Epithelial cell of esophagus (primary cell): ENCODE results near the gene EZH2.

Experiments
- DNase-seq: peaks from one replicate; pipeline ENCODE4 v3.0.0; 2010; ENCODE audit warnings: low read depth
- H3K4me3 ChIP-seq: 2 replicates; pipeline ENCODE4 v1.5.1; 2011; ENCODE audit warnings: mild to moderate bottlenecking, low read length, control low read depth
- TF ChIP-seq, protein P1 (sequence below): IDR thresholded peaks from 2 replicates; pipeline ENCODE4 v1.5.1; 2011; ENCODE audit warnings: low read depth, mild to moderate bottlenecking, low read length, control low read depth, inconsistent platforms; ENCODE audit not compliant: insufficient read depth; ENCODE audit errors: missing control alignments

EZH2 gene

DNA sequence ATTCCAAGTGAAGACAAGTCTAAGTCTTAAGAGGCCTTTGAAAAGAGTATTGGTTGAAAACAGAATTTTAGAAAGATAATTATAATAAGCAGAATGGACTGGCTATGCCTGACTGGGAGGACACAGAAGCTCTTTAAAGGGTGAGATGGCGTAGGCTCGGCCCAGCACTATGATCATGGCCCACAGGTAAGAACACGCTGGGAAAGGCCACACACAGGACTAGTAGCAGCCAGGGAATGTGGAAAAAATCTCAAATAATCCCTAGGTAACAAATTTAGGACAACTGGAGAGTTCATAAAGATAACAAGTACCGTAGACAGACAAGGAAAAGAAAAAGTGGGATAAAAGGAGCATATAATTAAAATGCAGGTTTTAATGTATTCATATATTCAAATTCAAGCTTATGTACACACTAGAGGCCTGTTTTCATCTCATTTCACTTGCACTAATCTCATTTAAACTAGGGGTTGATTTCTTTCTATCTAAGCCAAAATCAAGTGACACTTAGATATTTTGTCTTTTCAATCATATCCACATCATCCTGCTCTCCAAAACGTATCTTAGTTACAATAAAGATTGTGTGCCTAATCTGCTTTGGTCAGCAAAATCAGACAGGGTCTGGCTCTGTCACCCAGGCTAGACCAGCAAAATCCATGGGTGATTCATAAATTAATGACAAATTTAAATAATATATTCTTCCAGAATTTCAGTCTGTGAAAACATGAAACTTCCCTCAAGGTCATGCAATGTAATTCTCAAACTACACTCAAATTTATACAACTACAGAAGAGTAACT is 53.0 kb downstream of the EZH2 start:
- TF ChIP-seq, protein P1, sequence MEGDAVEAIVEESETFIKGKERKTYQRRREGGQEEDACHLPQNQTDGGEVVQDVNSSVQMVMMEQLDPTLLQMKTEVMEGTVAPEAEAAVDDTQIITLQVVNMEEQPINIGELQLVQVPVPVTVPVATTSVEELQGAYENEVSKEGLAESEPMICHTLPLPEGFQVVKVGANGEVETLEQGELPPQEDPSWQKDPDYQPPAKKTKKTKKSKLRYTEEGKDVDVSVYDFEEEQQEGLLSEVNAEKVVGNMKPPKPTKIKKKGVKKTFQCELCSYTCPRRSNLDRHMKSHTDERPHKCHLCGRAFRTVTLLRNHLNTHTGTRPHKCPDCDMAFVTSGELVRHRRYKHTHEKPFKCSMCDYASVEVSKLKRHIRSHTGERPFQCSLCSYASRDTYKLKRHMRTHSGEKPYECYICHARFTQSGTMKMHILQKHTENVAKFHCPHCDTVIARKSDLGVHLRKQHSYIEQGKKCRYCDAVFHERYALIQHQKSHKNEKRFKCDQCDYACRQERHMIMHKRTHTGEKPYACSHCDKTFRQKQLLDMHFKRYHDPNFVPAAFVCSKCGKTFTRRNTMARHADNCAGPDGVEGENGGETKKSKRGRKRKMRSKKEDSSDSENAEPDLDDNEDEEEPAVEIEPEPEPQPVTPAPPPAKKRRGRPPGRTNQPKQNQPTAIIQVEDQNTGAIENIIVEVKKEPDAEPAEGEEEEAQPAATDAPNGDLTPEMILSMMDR = no peak
- no peak overlapping the region for H3K4me3 ChIP-seq
- no peak for DNase-seq

DNA sequence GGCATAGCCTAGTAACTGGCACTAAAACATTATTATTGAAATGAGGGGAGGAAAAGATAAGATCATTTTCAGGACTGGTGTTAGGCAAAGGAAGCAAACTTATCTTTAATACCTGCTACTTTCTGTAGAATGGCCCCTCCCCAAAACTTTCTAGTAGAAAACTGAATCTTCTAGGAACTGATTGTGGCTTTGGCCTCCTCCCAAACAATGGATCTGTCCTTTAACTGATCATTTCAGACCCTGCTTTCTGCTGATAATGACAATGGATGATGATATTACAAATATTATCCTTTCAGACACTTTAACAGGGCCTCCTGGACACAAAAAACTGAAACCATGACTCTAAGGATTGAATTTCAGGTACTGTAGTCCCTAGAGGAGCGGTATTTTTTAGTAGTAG is 55.1 kb downstream of the EZH2 start:
- TF ChIP-seq, protein P1 = no peak
- DNase-seq = no peak
- no peak overlapping the region for H3K4me3 ChIP-seq

DNA sequence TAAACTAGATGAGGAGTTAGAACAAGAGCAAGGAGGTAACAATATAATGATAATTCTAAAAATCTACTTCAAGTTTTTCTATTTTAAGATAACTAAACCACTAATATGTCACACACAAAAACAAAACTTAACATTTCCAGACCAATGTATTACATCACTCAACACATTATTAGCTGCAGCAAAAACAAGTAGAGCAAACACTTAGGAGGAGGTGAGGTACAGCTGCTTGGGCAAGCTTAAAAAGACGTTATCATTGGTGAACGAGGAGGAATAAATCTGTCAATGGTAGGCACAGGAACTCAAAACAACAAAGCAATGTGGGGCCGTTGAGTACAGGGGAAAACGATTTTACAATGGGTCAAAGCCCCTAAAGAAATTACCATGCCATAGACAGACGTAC is 58.8 kb downstream of the EZH2 start:
- TF ChIP-seq, protein P1 = no peak
- DNase-seq = no peak
- no peak overlapping the region for H3K4me3 ChIP-seq

DNA sequence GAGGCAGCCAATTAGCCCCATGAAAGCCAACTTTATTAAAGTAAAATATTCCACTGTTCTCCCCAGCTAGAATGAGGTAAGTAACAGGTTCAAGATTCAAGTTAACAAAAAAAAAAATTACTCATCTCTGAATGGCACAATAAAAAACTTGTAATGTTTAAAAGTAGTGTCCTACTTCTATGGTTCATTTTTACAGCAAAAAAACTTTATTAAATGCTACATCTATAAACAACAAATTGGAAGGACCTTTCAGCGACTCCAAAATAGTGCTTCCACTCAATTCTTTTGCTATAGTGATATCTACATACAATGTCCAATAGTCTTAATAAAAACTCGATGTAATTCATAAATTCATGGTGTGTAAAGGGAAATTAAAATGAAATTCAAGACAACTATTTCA is 59.2 kb downstream of the EZH2 start:
- TF ChIP-seq, protein P1 = no peak
- DNase-seq = no peak
- H3K4me3 ChIP-seq = no peak overlapping the region

DNA sequence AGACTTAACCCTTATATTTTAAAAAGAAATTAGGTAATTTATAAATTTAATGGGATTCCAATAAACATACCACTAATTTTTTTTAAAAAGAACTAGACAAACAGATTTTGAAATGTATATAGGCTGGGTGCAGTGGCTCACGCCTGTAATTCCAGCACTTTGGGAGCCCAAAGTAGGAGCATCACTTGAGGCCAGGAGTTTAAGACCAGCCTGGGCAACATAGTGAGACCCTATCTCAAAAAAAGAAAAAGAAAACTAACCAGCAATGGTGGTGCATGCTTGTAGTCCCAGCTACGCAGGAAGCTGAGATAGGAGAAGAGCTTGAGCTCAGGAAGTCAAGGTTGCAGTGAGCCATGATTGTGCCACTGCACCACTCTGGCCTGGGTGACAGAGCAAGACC is 62.7 kb downstream of the EZH2 start:
- TF ChIP-seq, protein P1 = no peak
- DNase-seq = no peak
- no peak overlapping the region for H3K4me3 ChIP-seq

DNA sequence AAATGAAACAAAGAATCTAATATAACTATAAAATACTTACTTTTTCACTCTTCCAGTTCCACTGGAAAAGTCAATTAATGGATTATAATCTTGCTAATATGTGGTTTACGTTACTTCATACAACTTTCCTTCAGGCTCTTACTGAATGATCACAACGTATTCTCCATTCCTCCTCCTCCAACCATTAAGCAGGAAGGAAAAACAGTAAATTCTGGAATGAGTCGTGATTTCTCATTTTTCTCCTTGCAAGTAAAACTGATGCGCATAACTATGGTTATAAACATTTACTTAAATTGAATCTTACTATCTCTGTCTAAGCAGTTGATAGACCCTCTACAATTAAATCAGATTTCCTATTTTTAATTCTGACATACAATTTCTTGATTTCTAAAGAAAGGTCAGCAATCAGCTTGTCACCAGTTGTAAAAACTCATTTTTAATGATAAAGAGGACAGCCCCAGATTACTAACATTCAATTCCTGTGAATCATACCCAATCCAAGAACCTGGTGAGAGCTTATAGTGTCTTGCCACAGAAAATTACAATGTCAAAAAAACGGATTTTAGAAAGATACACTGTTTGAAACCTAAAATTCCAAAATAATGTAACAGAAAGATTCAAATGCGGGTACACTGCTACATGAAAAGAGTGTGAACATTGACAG is 64.3 kb downstream of the EZH2 start:
- TF ChIP-seq, protein P1 = no peak
- H3K4me3 ChIP-seq = no peak overlapping the region
- DNase-seq = peak; percentile 7
